Endothelial cell (in vitro differentiated cells): Measurements from ENCODE around the gene TSHZ2. TPM values are rescaled to one million over a fixed set of nuclear protein-coding genes. Genes with fewer than 3 reads are reported as not detected.

Experiments
- DNase-seq: peaks from one replicate; pipeline ENCODE4 v3.0.0; 2021; ENCODE audit warnings: low spot score
- H3K27ac Mint-ChIP-seq: one replicate; pipeline ENCODE4 v1.8.0; 2021; ENCODE audit warnings: mixed read lengths, inconsistent platforms; ENCODE audit not compliant: unreplicated experiment
- H3K27me3 Mint-ChIP-seq: one replicate; pipeline ENCODE4 v1.8.0; 2021; ENCODE audit warnings: mild to moderate bottlenecking, moderate library complexity, mixed read lengths, inconsistent platforms; ENCODE audit not compliant: unreplicated experiment
- H3K36me3 Mint-ChIP-seq: one replicate; pipeline ENCODE4 v1.8.0; 2021; ENCODE audit warnings: mild to moderate bottlenecking, low read depth, mixed read lengths, inconsistent platforms; ENCODE audit not compliant: unreplicated experiment
- H3K4me1 Mint-ChIP-seq: one replicate; pipeline ENCODE4 v1.8.0; 2021; ENCODE audit warnings: mild to moderate bottlenecking, mixed read lengths, inconsistent platforms; ENCODE audit not compliant: unreplicated experiment
- H3K4me3 Mint-ChIP-seq: one replicate; pipeline ENCODE4 v1.8.0; 2021; ENCODE audit warnings: mild to moderate bottlenecking, mixed read lengths, inconsistent platforms; ENCODE audit not compliant: unreplicated experiment
- H3K9me3 Mint-ChIP-seq: one replicate; pipeline ENCODE4 v1.8.0; 2021; ENCODE audit warnings: mixed read lengths, inconsistent platforms; ENCODE audit not compliant: unreplicated experiment
- total RNA-seq: library from RNA; stranded (reverse); fragmentation: NEBNext Ultra II Directional; extraction: Animal tissue kit (Norgen Biotek cat#: 25700); gene quantifications from one replicate; pipeline ENCODE4 v1.2.1, GENCODE V29; 2021; ENCODE audit not compliant: unreplicated experiment
- TF ChIP-seq, protein P1 (sequence below): fragments of 200-600 bp; sonication (generic); IDR thresholded peaks from one replicate; pipeline ENCODE4 v1.5.0; 2021; ENCODE audit warnings: antibody characterized with exemption; ENCODE audit not compliant: unreplicated experiment

TSHZ2 gene
- total RNA-seq, 1 donor from 2014 or later, result 2.3 TPM

GRCh38 chr20:53387983-53388675, 416.0 kb downstream of the TSHZ2 start:
- no peaks in the 10 kb centered on the region for H3K36me3 Mint-ChIP-seq
- TF ChIP-seq, protein P1, sequence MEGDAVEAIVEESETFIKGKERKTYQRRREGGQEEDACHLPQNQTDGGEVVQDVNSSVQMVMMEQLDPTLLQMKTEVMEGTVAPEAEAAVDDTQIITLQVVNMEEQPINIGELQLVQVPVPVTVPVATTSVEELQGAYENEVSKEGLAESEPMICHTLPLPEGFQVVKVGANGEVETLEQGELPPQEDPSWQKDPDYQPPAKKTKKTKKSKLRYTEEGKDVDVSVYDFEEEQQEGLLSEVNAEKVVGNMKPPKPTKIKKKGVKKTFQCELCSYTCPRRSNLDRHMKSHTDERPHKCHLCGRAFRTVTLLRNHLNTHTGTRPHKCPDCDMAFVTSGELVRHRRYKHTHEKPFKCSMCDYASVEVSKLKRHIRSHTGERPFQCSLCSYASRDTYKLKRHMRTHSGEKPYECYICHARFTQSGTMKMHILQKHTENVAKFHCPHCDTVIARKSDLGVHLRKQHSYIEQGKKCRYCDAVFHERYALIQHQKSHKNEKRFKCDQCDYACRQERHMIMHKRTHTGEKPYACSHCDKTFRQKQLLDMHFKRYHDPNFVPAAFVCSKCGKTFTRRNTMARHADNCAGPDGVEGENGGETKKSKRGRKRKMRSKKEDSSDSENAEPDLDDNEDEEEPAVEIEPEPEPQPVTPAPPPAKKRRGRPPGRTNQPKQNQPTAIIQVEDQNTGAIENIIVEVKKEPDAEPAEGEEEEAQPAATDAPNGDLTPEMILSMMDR, result no peak
- no peak for DNase-seq
- H3K27ac Mint-ChIP-seq, result no peak overlapping the region
- no peaks in the 10 kb centered on the region for H3K27me3 Mint-ChIP-seq
- H3K4me3 Mint-ChIP-seq, result no peak overlapping the region
- H3K9me3 Mint-ChIP-seq, result no peaks in the 10 kb centered on the region
- no peaks in the 10 kb centered on the region for H3K4me1 Mint-ChIP-seq

DNA sequence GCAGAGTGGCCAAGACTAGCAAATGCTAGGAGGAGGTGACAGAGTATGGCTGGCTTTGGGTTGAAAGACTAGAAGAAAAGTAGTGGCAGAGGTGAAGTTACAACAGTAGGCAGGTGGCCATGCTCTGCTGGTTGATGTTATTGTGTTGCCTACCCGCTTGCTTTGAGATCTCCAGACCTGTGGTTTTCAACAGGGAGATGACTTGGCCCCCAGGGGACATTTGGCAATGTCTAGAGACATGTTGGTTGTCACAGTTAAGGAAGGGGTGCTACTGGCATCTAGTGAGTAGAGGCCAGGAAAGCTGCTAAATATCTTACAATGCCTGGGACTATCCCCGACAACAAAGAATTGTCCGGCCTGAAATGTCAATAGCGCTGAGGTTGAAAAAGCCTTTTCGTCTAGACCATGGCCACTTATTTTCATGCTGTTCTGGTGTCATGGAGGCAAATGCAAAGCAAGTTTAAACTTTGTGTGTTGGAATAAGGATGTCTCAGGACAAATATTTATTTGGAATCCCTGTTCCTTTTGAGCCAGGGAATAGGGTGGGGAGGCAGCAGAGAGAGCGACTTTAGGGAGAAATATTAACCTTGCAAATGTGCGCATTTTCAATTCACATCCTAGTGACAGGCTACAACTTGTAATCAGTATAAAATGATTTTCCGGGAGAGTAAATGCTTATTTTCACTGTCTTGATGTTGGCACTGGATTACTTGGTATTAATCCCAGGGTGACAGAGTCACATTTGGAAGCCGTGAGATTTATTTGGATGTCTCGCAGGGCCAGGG, 417.6 kb downstream of the TSHZ2 start:
- Mint-ChIP-seq H3K27me3 (no peaks in the 10 kb centered on the region), H3K9me3 (no peaks in the 10 kb centered on the region), H3K4me3 (no peak overlapping the region), H3K4me1 (no peaks in the 10 kb centered on the region), H3K36me3 (no peaks in the 10 kb centered on the region), H3K27ac (no peak overlapping the region)
- no peak for DNase-seq
- TF ChIP-seq, protein P1, result no peak

DNA sequence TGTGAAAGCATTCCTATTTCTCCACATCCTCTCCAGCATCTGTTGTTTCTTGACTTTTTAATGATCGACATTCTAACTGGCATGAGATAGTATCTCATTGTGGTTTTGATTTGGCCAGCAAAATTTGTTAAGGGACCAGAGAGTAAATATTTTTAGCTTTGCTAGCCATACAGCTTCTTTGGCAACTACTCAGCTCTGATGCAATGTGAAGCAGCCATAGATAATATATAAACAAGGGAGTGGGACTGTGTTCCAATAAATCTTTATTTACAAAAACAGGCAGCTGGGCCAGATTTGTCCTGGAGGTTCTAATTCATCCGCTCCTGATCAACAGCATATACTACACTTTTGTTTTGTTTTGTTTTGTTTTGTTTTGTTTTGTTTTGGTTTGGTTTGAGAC, 418.6 kb downstream of the TSHZ2 start:
- Mint-ChIP-seq H3K27me3 (no peaks in the 10 kb centered on the region), H3K9me3 (no peaks in the 10 kb centered on the region), H3K36me3 (no peaks in the 10 kb centered on the region), H3K4me1 (no peaks in the 10 kb centered on the region), H3K4me3 (no peak overlapping the region), H3K27ac (no peak overlapping the region)
- TF ChIP-seq, protein P1, result no peak
- no peak for DNase-seq

DNA sequence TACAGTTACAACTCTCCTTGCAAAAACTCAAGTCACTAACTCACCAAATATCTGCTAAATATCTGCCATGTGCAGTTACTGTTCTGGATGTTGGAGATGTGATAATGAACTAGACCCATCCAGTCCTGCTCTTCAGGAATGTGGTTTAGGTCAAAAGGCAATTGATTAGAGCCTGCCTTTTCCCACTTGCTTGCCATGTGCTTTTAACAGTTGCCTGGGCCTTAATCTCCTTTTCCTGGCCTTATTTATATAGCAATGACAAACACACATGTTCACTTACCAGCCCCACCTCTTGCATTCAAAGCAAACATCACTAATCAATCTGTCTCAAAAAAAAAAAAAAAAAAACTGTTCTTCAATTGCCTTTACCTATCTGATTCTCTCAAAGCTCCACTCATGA, 422.3 kb downstream of the TSHZ2 start:
- no peaks in the 10 kb centered on the region for H3K36me3 Mint-ChIP-seq
- no peaks in the 10 kb centered on the region for H3K9me3 Mint-ChIP-seq
- no peak overlapping the region for H3K27ac Mint-ChIP-seq
- H3K4me3 Mint-ChIP-seq, result no peak overlapping the region
- TF ChIP-seq, protein P1, result no peak
- no peak for DNase-seq
- no peaks in the 10 kb centered on the region for H3K27me3 Mint-ChIP-seq
- no peaks in the 10 kb centered on the region for H3K4me1 Mint-ChIP-seq
